GM19397 (cell line): ENCODE data around the gene ZNF226.
"Not testable (repeated sequence)": the region's sequence is repeated elsewhere in the genome, so short reads cannot be mapped to it uniquely, and the experiment has no call there.

Experiments
- ATAC-seq: cut with Tn5 transposase; IDR thresholded peaks from one replicate; pipeline ENCODE4 v1.9.1; 2021; ENCODE audit warnings: mild to moderate bottlenecking, moderate library complexity; ENCODE audit not compliant: unreplicated experiment

The ZNF226 gene

GRCh38 chr19:44207126-44207803 lies 42.4 kb downstream of the ZNF226 start:
- peak; percentile 95 for ATAC-seq

DNA sequence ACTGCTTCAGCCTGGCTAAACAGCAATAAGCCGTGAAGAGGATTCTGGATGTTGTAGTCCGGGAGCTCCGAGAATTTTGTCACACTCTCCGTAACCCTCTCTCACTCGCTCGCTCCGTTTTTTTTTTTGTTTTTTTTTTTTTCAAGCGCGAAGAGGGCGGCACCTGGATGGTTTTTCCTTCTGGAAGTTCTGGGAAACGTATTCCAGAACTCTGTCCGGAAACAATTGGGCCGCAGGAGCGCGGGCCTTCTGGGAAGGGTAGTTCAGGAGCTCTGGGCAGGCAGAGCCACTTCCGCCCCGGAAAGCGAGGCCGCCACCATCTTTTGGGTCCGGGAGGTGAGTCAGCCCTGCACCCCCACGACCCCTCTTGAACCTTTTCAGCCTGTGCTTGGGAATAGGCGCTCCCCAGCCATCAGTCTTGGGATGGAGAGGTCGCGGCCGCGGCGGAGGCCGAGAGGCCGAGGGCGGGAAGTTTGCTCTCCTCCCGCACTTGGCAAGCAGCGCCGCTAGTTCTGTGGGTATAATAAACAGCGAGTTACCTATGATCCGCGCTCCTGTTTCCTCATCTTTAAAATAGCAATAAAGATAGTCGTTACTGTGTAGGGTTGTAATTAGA lies 47.5 kb downstream of the ZNF226 start, which contains the start of gene ZNF227:
Gene ZNF227 (plus strand): TSS at position 283 of the 616 bp plus-strand sequence. CDS start 5,261 bp downstream, outside the sequence.
- ATAC-seq, result peak; percentile 87

DNA sequence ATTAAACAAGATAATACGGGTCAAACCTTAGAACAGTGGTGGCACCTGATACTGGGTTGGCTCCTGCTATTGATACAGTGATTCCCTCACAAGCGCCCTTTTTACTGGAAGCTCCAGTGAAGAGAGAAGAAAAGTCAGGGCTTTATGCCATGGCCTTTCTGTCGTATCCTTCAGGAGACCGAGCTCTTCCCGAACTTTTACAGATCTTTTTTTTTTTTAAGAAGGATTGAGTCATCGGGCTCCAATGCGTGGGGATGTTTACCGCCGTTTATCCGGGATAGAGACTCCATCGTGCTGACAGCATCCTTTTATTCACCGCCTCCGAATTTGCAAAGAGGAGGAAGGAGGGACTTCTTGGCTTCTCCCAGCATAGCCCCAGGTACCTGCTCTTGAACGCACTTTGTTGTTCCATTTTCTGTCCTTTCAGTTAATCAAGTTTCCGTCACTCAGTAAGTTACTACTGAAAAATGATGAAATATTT lies 48.0 kb downstream of the ZNF226 start:
- ATAC-seq, result peak; percentile 10

DNA sequence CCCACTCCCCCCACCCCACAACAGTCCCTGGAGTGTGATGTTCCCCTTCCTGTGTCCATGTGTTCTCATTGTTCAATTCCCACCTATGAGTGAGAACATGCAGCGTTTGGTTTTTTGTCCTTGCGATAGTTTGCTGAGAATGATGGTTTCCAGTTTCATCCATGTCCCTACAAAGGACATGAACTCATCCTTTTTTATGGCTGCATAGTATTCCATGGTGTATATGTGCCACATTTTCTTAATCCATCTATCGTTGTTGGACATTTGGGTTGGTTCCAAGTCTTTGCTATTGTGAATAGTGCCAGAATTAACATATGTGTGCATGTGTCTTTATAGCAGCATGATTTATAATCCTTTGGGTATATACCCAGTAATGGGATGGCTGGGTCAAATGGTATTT lies 55.0 kb downstream of the ZNF226 start:
- ATAC-seq, result not testable (repeated sequence)

DNA sequence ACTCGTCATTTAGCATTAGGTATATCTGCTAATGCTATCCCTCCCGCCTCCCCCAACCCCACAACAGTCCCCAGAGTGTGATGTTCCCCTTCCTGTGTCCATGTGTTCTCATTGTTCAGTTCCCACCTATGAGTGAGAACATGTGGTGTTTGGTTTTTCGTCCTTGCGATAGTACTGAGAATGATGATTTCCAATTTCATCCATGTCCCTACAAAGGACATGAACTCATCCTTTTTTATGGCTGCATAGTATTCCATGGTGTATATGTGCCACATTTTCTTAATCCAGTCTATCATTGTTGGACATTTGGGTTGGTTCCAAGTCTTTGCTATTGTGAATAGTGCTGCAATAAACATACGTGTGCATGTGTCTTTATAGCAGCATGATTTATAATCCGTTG lies 55.9 kb downstream of the ZNF226 start:
- ATAC-seq, result not testable (repeated sequence)

GRCh38 chr19:44221291-44221690 lies 56.4 kb downstream of the ZNF226 start:
- not testable (repeated sequence) for ATAC-seq
